ENCODE measurements around the gene ADGRE2.
A peak's percentile ranks its signal among the peaks of the same experiment; 100 is the strongest.

ADGRE2 gene

GRCh38 chr19:14733574-14733973 lies 44.8 kb downstream of the ADGRE2 start:
- no peak for DNase-seq (ENCODE audit: low read depth)

DNA sequence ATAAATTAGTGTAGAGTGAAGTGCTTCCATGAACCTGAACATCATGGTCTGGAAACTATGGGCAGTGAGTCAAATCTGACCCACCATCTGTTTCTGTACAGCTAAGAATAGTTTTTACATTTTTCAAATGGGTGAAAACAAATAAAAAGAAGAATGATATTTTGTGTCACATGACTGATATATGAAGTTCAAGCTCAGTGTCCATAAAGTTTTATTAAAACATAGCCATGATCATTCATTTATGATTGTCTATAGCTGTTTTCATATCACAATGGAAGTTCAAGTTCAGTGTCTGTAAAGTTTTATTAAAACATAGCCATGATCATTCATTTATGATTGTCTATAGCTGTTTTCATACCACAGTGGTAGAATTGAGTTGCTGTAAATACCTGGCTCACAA lies 45.9 kb downstream of the ADGRE2 start:
- no peak for DNase-seq (ENCODE audit: low read depth)

- no peak for DNase-seq (ENCODE audit: low read depth)
These were observed 47.2 kb downstream of the ADGRE2 start for GRCh38 chr19:14731200-14731599.

GRCh38 chr19:14728595-14728994 lies 49.8 kb downstream of the ADGRE2 start:
- DNase-seq (ENCODE audit: low read depth): no peak

DNA sequence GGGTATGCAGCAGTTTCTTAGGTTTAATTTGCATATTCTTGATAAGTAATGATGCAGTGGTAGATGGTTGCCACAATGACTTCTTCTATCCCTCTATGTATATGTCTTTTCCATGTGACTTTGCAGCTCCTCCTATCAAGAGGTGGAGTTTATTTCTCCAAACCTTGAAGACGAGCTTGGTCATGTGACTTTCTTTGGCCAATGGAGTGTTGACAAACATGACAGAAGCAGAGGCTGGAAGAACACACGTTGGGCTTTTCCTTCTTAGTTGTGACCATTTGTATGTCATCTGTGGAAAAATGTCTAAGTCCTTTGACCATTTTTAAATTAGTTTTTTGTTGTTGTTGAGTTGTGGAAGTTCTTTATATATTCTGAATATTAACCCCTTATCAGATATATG lies 56.2 kb downstream of the ADGRE2 start:
- DNase-seq (ENCODE audit: low read depth): no peak

- DNase-seq (ENCODE audit: low read depth): no peak
These were observed 59.2 kb downstream of the ADGRE2 start for GRCh38 chr19:14719162-14719561.

- no peak for DNase-seq (ENCODE audit: low read depth)
These were observed 59.7 kb downstream of the ADGRE2 start for GRCh38 chr19:14718522-14719116.

DNA sequence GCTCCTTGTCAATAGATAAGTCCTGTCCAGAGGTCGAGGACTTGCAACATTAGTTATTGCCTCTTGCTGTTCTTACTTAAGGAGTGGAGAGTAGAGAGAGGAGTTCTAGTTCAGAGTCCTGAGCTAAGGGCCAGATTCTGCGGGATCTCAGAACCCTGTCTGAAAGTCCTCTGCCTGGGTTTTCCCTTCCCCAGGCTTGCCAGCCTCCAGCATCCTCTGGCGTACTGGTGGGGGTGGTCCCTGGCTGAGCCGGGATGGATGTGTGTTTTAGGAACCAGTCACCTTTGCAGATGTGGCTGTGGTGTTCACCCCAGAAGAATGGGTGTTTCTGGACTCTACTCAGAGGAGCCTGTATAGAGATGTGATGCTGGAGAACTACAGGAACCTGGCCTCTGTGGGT lies 62.5 kb downstream of the ADGRE2 start:
- DNase-seq (ENCODE audit: low read depth): no peak

DNA sequence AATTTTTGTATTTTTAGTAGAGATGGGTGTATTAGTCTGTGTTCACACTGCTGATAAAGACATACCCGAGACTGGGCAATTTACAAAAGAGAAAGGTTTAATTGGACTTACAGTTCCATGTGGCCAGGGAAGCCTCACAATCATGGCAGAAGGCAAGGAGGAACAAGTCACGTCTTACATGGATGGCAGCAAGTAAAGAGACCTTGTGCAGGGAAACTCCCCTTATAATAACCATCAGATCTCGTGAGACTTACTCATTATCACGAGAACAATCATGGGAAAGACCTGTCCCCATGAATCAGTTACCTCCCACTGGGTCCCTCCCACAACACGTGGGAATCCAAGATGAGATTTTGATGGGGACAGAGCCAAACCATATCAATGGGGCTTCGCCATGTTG lies 73.9 kb downstream of the ADGRE2 start:
- no peak for DNase-seq (ENCODE audit: low read depth)

- no peak for DNase-seq (ENCODE audit: low read depth)
These were observed 74.5 kb downstream of the ADGRE2 start for GRCh38 chr19:14703833-14704232.

GRCh38 chr19:14700711-14701375 lies 77.5 kb downstream of the ADGRE2 start:
- no peak for DNase-seq (ENCODE audit: low read depth)

- DNase-seq (ENCODE audit: low read depth): no peak
These were observed 78.7 kb downstream of the ADGRE2 start for GRCh38 chr19:14699641-14700040.

- no peak for DNase-seq (ENCODE audit: low read depth)
These were observed 82.9 kb downstream of the ADGRE2 start for GRCh38 chr19:14695471-14695870.

GRCh38 chr19:14694641-14695266 lies 83.6 kb downstream of the ADGRE2 start:
- no peak for DNase-seq (ENCODE audit: low read depth)

- DNase-seq (ENCODE audit: low read depth): peak; percentile 99
These were observed 88.5 kb downstream of the ADGRE2 start, which contains the start of gene ZNF333 for GRCh38 chr19:14689598-14690503. TSS of gene ZNF333 (plus strand) at chr19:14690048. CDS start at chr19:14693492, 3,444 bp downstream.

GRCh38 chr19:14686411-14686810 lies 91.9 kb downstream of the ADGRE2 start:
- no peak for DNase-seq (ENCODE audit: low read depth)

- no peak for DNase-seq (ENCODE audit: low read depth)
These were observed 94.9 kb downstream of the ADGRE2 start for GRCh38 chr19:14683439-14683838.
